Lower leg skin (tissue), 3 donors: ENCODE measurements around the gene GLI1.

Experiments
- POLR2A ChIP-seq, 2 donors: fragments of 450-650 bp; IDR thresholded peaks; one replicate each; pipeline ENCODE4 v1.6.1; 2016 to 2017; ENCODE audit warnings: antibody characterized with exemption in 2 of 2, mild to moderate bottlenecking in 1 of 2, moderate library complexity in 1 of 2
- TF ChIP-seq, protein P1 (sequence below), 3 donors: fragments of 450-650 bp; IDR thresholded peaks; one replicate each; pipeline ENCODE4 v1.5.1; 2016; ENCODE audit warnings: antibody characterized with exemption in 3 of 3, mild to moderate bottlenecking in 3 of 3, moderate library complexity in 2 of 3

DNA sequence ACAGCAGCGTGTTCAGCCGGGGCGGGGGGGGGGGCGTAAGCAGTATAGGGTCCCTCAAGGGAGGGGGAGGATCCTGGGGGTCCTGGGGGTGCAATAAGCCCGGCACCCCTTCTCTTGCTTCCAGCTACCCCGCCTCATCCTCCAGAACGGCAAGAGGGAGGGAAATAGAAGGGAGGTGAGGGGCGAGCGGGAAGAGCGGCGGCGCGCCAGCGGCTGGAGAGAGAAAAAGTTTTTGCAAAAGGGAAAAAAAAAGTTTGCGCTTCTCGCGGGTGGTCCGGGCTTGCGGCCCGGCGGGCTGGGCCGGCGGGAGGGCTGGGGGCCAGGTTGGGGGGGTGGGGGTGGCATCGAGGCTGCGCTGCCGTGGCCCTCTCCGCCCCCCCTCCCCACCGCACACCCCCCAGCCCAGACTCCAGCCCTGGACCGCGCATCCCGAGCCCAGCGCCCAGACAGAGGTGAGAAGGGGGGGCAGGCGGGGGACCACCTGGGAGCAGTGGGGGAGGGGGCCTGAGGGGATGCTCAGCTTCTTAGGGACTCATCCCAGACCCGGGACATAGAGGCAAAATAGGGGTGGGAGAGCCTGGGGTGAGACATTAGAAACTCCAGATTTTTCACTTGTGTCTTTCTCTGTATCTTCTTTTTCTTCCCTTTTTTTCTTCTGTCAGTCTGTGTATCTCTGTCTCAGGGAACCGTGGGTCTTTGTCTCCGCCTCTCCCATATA is at the start of gene GLI1:
- TF ChIP-seq, protein P1, sequence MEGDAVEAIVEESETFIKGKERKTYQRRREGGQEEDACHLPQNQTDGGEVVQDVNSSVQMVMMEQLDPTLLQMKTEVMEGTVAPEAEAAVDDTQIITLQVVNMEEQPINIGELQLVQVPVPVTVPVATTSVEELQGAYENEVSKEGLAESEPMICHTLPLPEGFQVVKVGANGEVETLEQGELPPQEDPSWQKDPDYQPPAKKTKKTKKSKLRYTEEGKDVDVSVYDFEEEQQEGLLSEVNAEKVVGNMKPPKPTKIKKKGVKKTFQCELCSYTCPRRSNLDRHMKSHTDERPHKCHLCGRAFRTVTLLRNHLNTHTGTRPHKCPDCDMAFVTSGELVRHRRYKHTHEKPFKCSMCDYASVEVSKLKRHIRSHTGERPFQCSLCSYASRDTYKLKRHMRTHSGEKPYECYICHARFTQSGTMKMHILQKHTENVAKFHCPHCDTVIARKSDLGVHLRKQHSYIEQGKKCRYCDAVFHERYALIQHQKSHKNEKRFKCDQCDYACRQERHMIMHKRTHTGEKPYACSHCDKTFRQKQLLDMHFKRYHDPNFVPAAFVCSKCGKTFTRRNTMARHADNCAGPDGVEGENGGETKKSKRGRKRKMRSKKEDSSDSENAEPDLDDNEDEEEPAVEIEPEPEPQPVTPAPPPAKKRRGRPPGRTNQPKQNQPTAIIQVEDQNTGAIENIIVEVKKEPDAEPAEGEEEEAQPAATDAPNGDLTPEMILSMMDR (IDR thresholded peaks at IDR 0.05) = no peak
- no peak for TF ChIP-seq POLR2A (IDR thresholded peaks at IDR 0.05)
